Neuronal stem cell (in vitro differentiated cells): Measurements from ENCODE around the gene PIEZO1.
A peak's percentile ranks its signal among the peaks of the same experiment; 100 is the strongest.

Experiments
- DNase-seq: peaks from one replicate; pipeline ENCODE4 v3.0.0-alpha.2; 2013; ENCODE audit warnings: low spot score
- H2AFZ ChIP-seq: one replicate; pipeline ENCODE4 v1.6.1; 2013; ENCODE audit warnings: mild to moderate bottlenecking, low read length, inconsistent platforms
- H2AK5ac ChIP-seq: 2 replicates; pipeline ENCODE4 v1.6.1; 2013; ENCODE audit warnings: low read depth, mild to moderate bottlenecking, inconsistent platforms, low read length, moderate library complexity, mixed read lengths
- H2BK120ac ChIP-seq: 2 replicates; pipeline ENCODE4 v1.6.1; 2013; ENCODE audit warnings: low read depth, mild to moderate bottlenecking, inconsistent platforms, low read length, moderate library complexity, mixed read lengths
- H2BK12ac ChIP-seq: one replicate; pipeline ENCODE4 v1.6.1; 2013; ENCODE audit warnings: low read length, inconsistent platforms
- H2BK15ac ChIP-seq: 2 replicates; pipeline ENCODE4 v1.6.1; 2013; ENCODE audit warnings: mild to moderate bottlenecking, low read length, inconsistent platforms, mixed read lengths
- H2BK5ac ChIP-seq: one replicate; pipeline ENCODE4 v1.6.1; 2013; ENCODE audit warnings: inconsistent platforms, mild to moderate bottlenecking, low read length, moderate library complexity
- H3K14ac ChIP-seq: one replicate; pipeline ENCODE4 v1.6.1; 2013; ENCODE audit warnings: low read length, inconsistent platforms
- H3K18ac ChIP-seq: 2 replicates; pipeline ENCODE4 v1.6.1; 2013; ENCODE audit warnings: low read length, inconsistent platforms
- H3K23ac ChIP-seq: 2 replicates; pipeline ENCODE4 v1.6.1; 2013; ENCODE audit warnings: low read depth, mild to moderate bottlenecking, mixed read lengths, low read length, inconsistent platforms; ENCODE audit not compliant: poor library complexity
- H3K27ac ChIP-seq: replicated peaks from 3 replicates; pipeline ENCODE4 v1.5.1; 2013; ENCODE audit warnings: low read length, inconsistent platforms
- H3K27me3 ChIP-seq, 3 experiments: 2 replicates each; pipeline ENCODE4 v1.6.1; 2013; ENCODE audit warnings: low read length in 3 of 3, mild to moderate bottlenecking in 2 of 3, inconsistent platforms in 1 of 3, low read depth in 1 of 3, mixed read lengths in 1 of 3, moderate library complexity in 1 of 3; ENCODE audit not compliant: control insufficient read depth in 3 of 3, insufficient read depth in 3 of 3
- H3K36me3 ChIP-seq, 2 donors: replicated peaks in 1 of 2; 2 replicates each; pipeline ENCODE4 v1.6.1; 2013; ENCODE audit warnings: low read length in 2 of 2; ENCODE audit not compliant: control insufficient read depth in 2 of 2, insufficient read depth in 2 of 2
- H3K4ac ChIP-seq: 2 replicates; pipeline ENCODE4 v1.6.1; 2013; ENCODE audit warnings: inconsistent platforms, mild to moderate bottlenecking, low read length, moderate library complexity
- H3K4me1 ChIP-seq, 2 donors: 1 replicate in 1 of 2; 2 replicates in 1 of 2; pipeline ENCODE4 v1.6.1; 2013; ENCODE audit warnings: low read length in 2 of 2, low read depth in 1 of 2; ENCODE audit not compliant: control insufficient read depth in 2 of 2, insufficient read depth in 1 of 2
- H3K4me2 ChIP-seq: one replicate; pipeline ENCODE4 v1.6.1; 2013; ENCODE audit warnings: mild to moderate bottlenecking, low read length, inconsistent platforms; ENCODE audit not compliant: insufficient read depth, poor library complexity, severe bottlenecking
- H3K4me3 ChIP-seq, 2 donors: 2 replicates each; pipeline ENCODE4 v1.5.1; 2013; ENCODE audit warnings: low read length in 2 of 2, mild to moderate bottlenecking in 2 of 2, inconsistent platforms in 1 of 2, moderate library complexity in 1 of 2
- H3K79me1 ChIP-seq: one replicate; pipeline ENCODE4 v1.6.1; 2013; ENCODE audit warnings: low read depth, mild to moderate bottlenecking, inconsistent platforms, low read length, moderate library complexity
- H3K9ac ChIP-seq: one replicate; pipeline ENCODE4 v1.6.1; 2013; ENCODE audit warnings: mild to moderate bottlenecking, low read depth, low read length, inconsistent platforms; ENCODE audit not compliant: poor library complexity
- H3K9me3 ChIP-seq, 2 donors: replicated peaks in 1 of 2; 2 replicates each; pipeline versions ENCODE3 to v1.6.1; 2013; ENCODE audit warnings: low read length in 2 of 2, mild to moderate bottlenecking in 2 of 2, inconsistent platforms in 1 of 2, low read depth in 1 of 2, mixed read lengths in 1 of 2, moderate library complexity in 1 of 2; ENCODE audit not compliant: control insufficient read depth in 2 of 2, insufficient read depth in 1 of 2
- H4K8ac ChIP-seq: one replicate; pipeline ENCODE4 v1.6.1; 2013; ENCODE audit warnings: low read depth, mild to moderate bottlenecking, inconsistent platforms, low read length, moderate library complexity
- H4K91ac ChIP-seq: one replicate; pipeline ENCODE4 v1.6.1; 2013; ENCODE audit warnings: low read length, low read depth, mild to moderate bottlenecking, inconsistent platforms; ENCODE audit not compliant: poor library complexity
- WGBS, 2 donors: extraction: QIAGEN DNeasy Blood & Tissue Kit; methylation state at CpG; one replicate each; pipeline ENCODE4 v1.1.7; 2013; ENCODE audit warnings: missing lambda C conversion rate in 2 of 2, mixed read lengths in 1 of 2; ENCODE audit not compliant: insufficient read length in 2 of 2, insufficient replicate concordance in 1 of 2; ENCODE audit errors: extremely low coverage in 2 of 2; 5-methylcytosine and 5-hydroxymethylcytosine counted together

Gene PIEZO1

GRCh38 chr16:88681709-88682451 is 103.1 kb downstream of the PIEZO1 start:
- no CpG with 5 or more reads among the region's 21 CpGs for WGBS, 2 donors
- DNase-seq: no peak
- H3K9me3 ChIP-seq: no peaks in the 10 kb centered on the region

GRCh38 chr16:88681084-88681680 is 103.8 kb downstream of the PIEZO1 start:
- H3K36me3 ChIP-seq: no peaks in the 10 kb centered on the region
- H3K9ac ChIP-seq: peak overlapping the region; percentile 86
- no peak for DNase-seq
- peak overlapping the region; percentile 93 for H3K4ac ChIP-seq
- peak overlapping the region; percentile 99 for H3K23ac ChIP-seq
- H2BK15ac ChIP-seq: peak overlapping the region; percentile 67
- H2AFZ ChIP-seq: peak overlapping the region; percentile 69
- peak overlapping the region; percentile 48 for H3K18ac ChIP-seq
- peak overlapping the region; percentile 82 for H3K14ac ChIP-seq
- H4K91ac ChIP-seq: peak overlapping the region; percentile 72
- H2AK5ac ChIP-seq: peak overlapping the region; percentile 56
- no peaks in the 10 kb centered on the region for H3K79me1 ChIP-seq
- peaks cover 8 to 26% (median 17%) of the 10 kb centered on the region in 3 experiments for H3K27me3 ChIP-seq
- no peak overlapping the region for H3K4me3 ChIP-seq
- no peak overlapping the region for H3K27ac ChIP-seq
- peak overlapping the region; percentile 17 for H4K8ac ChIP-seq
- peak overlapping the region; percentile 90 for H2BK12ac ChIP-seq
- no CpG with 5 or more reads among the region's 31 CpGs for WGBS, 2 donors
- H3K4me1 ChIP-seq: peaks cover 11 to 19% of the 10 kb centered on the region in 2 donors
- no peak overlapping the region for H2BK5ac ChIP-seq
- no peak overlapping the region for H3K4me2 ChIP-seq
- H3K9me3 ChIP-seq: no peaks in the 10 kb centered on the region
- no peak overlapping the region for H2BK120ac ChIP-seq

More at GRCh38 chr16:88681709-88682451, 103.1 kb downstream of the PIEZO1 start:
- peaks cover 15 to 21% of the 10 kb centered on the region in 2 donors for H3K4me1 ChIP-seq
- H2BK15ac ChIP-seq: peak overlapping the region; percentile 67
- peak overlapping the region; percentile 69 for H2AFZ ChIP-seq
- peak overlapping the region; percentile 44 for H3K9ac ChIP-seq
- peak overlapping the region; percentile 37 for H3K4ac ChIP-seq
- peak overlapping the region; percentile 58 for H2BK12ac ChIP-seq
- H3K36me3 ChIP-seq: no peaks in the 10 kb centered on the region
- H4K8ac ChIP-seq: no peak overlapping the region
- no peak overlapping the region for H3K4me2 ChIP-seq
- no peak overlapping the region for H3K18ac ChIP-seq
- peaks cover 8 to 30% (median 21%) of the 10 kb centered on the region in 3 experiments for H3K27me3 ChIP-seq
- H3K14ac ChIP-seq: no peak overlapping the region
- H3K27ac ChIP-seq: no peak overlapping the region
- H2BK120ac ChIP-seq: no peak overlapping the region
- H4K91ac ChIP-seq: no peak overlapping the region
- H3K79me1 ChIP-seq: no peaks in the 10 kb centered on the region
- H2AK5ac ChIP-seq: no peak overlapping the region
- peak overlapping the region; percentile 99 for H3K23ac ChIP-seq
- no peak overlapping the region for H3K4me3 ChIP-seq
- no peak overlapping the region for H2BK5ac ChIP-seq

GRCh38 chr16:88680554-88681083 is 104.4 kb downstream of the PIEZO1 start:
- no peak overlapping the region for H3K18ac ChIP-seq
- H3K27ac ChIP-seq: no peak overlapping the region

More at GRCh38 chr16:88680554-88681083, 104.4 kb downstream of the PIEZO1 start:
- H3K4me2 ChIP-seq: no peak overlapping the region
- no peaks in the 10 kb centered on the region for H3K79me1 ChIP-seq
- peak overlapping the region; percentile 82 for H3K14ac ChIP-seq
- WGBS, 2 donors: no CpG with 5 or more reads among the region's 5 CpGs
- H2BK15ac ChIP-seq: no peak overlapping the region
- no peak overlapping the region for H3K4me3 ChIP-seq
- no peak for DNase-seq
- H2BK12ac ChIP-seq: peak overlapping the region; percentile 90
- peak overlapping the region; percentile 56 for H2AK5ac ChIP-seq
- H3K9ac ChIP-seq: peak overlapping the region; percentile 86
- H4K91ac ChIP-seq: peak overlapping the region; percentile 72
- no peaks in the 10 kb centered on the region for H3K9me3 ChIP-seq
- H2BK120ac ChIP-seq: no peak overlapping the region
- no peak overlapping the region for H2AFZ ChIP-seq
- peaks cover 8 to 14% of the 10 kb centered on the region in 2 donors for H3K4me1 ChIP-seq
- H3K4ac ChIP-seq: peak overlapping the region; percentile 93
- H3K27me3 ChIP-seq: peaks cover 5 to 20% (median 11%) of the 10 kb centered on the region in 3 experiments
- no peaks in the 10 kb centered on the region for H3K36me3 ChIP-seq
- H4K8ac ChIP-seq: no peak overlapping the region
- H3K23ac ChIP-seq: peak overlapping the region; percentile 99
- H2BK5ac ChIP-seq: no peak overlapping the region
